NT2/D1 (cell line): ENCODE measurements around the gene SUPT7L.

Source experiments
- DNase-seq: peaks from one replicate; pipeline ENCODE4 v3.0.0-alpha.2; 2011; ENCODE audit warnings: low read depth, low spot score
- H3K27me3 ChIP-seq: 2 replicates; pipeline ENCODE4 v1.6.0; 2011; ENCODE audit warnings: mild to moderate bottlenecking; ENCODE audit not compliant: insufficient read length, insufficient read depth
- H3K36me3 ChIP-seq: 2 replicates; pipeline ENCODE4 v1.6.1; 2011; ENCODE audit warnings: mild to moderate bottlenecking, low read length, mixed read lengths; ENCODE audit not compliant: insufficient read depth, insufficient read length
- H3K4me1 ChIP-seq: 2 replicates; pipeline ENCODE4 v1.5.1; 2011; ENCODE audit not compliant: insufficient read depth, insufficient read length
- H3K4me3 ChIP-seq: 2 replicates; pipeline ENCODE4 v1.5.1; 2011; ENCODE audit warnings: low read depth; ENCODE audit not compliant: insufficient read length
- H3K9ac ChIP-seq: 2 replicates; pipeline ENCODE4 v1.6.0; 2011; ENCODE audit warnings: low read depth; ENCODE audit not compliant: insufficient read length
- H3K9me3 ChIP-seq: 2 replicates; pipeline ENCODE4 v1.5.1; 2011; ENCODE audit warnings: mild to moderate bottlenecking, low read length; ENCODE audit not compliant: insufficient read depth
- SUZ12 ChIP-seq: IDR thresholded peaks from 2 replicates; pipeline ENCODE4 v1.6.1; 2011; ENCODE audit not compliant: insufficient read length, insufficient read depth; ENCODE audit errors: extremely low read depth
- YY1 ChIP-seq: IDR thresholded peaks from 2 replicates; pipeline ENCODE4 v1.6.1; 2011; ENCODE audit not compliant: insufficient read length, insufficient read depth
- ZNF274 ChIP-seq: IDR thresholded peaks from 2 replicates; pipeline ENCODE4 v1.6.1; 2011; ENCODE audit warnings: mild to moderate bottlenecking, low read depth, low read length

SUPT7L gene

GRCh38 chr2:27615316-27615715, 48.1 kb downstream of the SUPT7L start:
- Histone ChIP-seq H3K4me1 (peaks cover 3% of the 10 kb centered on the region), H3K9me3 (no peaks in the 10 kb centered on the region), H3K9ac (no peak overlapping the region), H3K4me3 (no peak overlapping the region), H3K36me3 (peaks cover 51% of the 10 kb centered on the region), H3K27me3 (no peaks in the 10 kb centered on the region)
- TF ChIP-seq SUZ12, result no peak
- TF ChIP-seq ZNF274, result no peak
- no peak for TF ChIP-seq YY1
- no peak for DNase-seq

- Histone ChIP-seq H3K27me3 (no peaks in the 10 kb centered on the region), H3K4me3 (no peak overlapping the region), H3K9me3 (no peaks in the 10 kb centered on the region), H3K4me1 (peaks cover 3% of the 10 kb centered on the region), H3K36me3 (peaks cover 45% of the 10 kb centered on the region), H3K9ac (no peak overlapping the region)
- TF ChIP-seq YY1 (no peak), ZNF274 (no peak), SUZ12 (no peak)
- no peak for DNase-seq
These were observed 49.4 kb downstream of the SUPT7L start for GRCh38 chr2:27613985-27614384.

DNA sequence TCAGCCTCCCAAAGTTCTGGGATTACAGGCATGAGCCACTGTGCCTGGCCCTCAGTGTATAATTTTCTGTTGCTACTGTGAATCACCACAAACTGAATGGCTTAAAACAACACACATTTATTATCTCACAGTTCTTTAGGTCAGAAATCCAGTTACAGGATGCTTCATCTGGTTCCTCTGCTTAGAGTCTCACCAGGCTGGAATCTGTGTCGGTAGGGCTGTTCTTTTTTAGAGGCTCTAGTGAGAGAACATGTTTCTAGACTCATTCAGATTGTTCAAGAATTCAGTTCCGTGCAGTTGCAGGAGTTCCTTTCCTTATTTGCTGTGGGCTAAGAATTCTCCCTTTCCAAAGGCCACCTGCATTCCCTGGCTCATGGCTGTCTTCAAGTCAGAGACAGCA, 56.8 kb downstream of the SUPT7L start:
- H3K36me3 ChIP-seq, result peaks cover 53% of the 10 kb centered on the region
- H3K4me3 ChIP-seq, result no peak overlapping the region
- H3K9me3 ChIP-seq, result no peaks in the 10 kb centered on the region
- no peaks in the 10 kb centered on the region for H3K4me1 ChIP-seq
- TF ChIP-seq YY1, result no peak
- TF ChIP-seq SUZ12, result no peak
- no peak for TF ChIP-seq ZNF274
- H3K27me3 ChIP-seq, result no peaks in the 10 kb centered on the region
- no peak overlapping the region for H3K9ac ChIP-seq
- no peak for DNase-seq
